GM19455 (cell line): ENCODE results near the gene HILPDA.
A peak's percentile ranks its signal among the peaks of the same experiment; 100 is the strongest.
"Not testable (repeated sequence)": the region's sequence is repeated elsewhere in the genome, so short reads cannot be mapped to it uniquely, and the experiment has no call there.

Experiments used
- ATAC-seq: cut with Tn5 transposase; IDR thresholded peaks from one replicate; pipeline ENCODE4 v1.9.1; 2021; ENCODE audit not compliant: unreplicated experiment

The HILPDA gene

DNA sequence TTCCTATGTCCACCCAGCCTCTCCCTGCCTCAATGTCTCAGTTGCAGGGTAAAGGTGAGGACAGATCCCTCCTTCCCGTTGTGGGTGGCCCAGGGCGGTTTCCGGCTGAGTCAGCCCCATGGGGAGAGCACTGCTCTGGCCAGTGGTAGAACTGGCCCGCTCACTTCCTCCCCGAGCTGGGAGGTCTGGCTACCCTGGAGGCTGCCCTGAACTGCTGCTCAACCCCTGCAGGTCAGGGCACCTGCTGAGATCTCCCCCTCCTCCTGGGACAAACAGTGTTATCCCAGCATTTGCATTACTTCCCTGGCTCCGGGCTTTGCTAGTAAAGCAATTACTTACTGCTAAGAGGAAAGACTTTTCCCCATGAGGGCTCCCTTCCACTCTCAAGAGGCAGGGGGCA lies 24.5 kb upstream of the HILPDA start:
- ATAC-seq: no peak

DNA sequence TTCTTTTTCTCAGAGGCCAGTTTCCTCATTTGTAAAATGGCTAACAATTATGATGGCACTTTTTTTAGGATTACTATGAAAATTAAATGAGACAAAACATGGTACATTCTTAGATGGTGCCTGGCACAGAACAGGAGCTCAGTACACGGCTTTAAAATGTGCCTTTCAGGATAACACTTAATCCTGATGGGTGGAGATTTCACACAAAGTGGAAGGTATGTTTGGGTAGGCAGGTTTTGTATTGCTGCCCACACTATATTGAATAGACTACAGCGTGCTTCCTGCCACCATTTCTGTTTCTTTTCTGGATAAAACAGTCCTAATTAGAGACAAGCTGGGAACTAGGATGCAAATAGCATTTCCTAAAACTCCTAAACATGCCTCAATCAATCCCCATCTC lies 23.9 kb upstream of the HILPDA start:
- no peak for ATAC-seq

DNA sequence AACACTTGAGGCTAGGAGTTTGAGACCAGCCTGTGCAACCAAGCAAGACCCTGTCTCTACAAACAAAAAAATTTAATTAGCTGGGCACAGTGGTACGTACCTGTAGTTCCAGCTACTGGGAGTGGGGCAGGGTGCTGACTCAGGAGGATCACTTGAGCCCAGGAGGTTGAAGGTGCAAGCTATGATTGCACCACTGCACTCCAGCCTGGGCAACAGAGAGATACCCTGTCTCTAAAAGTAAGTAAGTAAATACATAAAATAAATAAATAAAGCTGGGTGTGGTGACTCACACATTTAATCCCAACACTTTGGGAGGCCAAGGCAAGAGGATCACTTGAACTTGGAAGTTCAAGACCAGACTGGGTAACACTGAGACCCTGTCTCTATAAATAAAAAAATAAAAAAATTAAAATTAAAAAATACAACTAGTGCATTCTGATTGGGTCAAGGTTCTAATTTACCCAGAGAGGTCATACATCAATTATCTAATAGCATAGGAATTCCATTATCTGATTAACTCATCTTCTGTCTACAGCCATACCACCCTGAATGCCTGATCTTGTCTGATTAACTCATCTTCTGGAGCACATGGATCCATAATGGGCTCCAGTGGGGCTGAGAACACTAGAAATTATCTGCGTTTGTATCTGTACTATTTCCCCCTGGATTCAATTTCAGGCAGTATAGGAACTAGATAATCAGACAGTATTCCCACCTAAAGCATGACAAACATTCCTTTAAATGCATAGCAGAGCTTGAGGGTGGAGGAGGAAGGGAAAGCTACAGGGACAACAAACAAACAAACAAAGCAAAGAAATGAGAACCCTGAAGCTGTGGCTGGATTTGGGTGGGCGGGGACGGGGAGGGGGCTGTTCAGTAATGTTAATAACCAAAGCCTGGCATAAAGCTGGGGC lies 21.0 kb upstream of the HILPDA start:
- no peak for ATAC-seq

DNA sequence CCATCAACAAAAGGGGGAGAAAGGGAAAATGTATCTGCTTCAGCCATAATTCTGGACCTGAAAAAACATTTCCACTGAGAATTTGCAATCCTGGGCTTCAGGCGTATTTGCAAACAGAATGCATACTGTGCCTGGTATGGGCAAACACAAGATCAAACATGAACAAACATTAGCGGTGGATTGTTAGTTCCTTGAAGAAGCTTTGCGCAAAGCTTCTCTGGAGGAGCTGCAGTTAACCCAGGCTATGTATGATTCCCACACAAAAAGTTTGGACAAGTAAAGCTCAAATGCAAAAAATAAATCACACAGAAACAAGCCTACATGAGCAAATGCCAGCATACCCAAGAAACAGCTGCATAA lies 20.4 kb upstream of the HILPDA start:
- no peak for ATAC-seq

DNA sequence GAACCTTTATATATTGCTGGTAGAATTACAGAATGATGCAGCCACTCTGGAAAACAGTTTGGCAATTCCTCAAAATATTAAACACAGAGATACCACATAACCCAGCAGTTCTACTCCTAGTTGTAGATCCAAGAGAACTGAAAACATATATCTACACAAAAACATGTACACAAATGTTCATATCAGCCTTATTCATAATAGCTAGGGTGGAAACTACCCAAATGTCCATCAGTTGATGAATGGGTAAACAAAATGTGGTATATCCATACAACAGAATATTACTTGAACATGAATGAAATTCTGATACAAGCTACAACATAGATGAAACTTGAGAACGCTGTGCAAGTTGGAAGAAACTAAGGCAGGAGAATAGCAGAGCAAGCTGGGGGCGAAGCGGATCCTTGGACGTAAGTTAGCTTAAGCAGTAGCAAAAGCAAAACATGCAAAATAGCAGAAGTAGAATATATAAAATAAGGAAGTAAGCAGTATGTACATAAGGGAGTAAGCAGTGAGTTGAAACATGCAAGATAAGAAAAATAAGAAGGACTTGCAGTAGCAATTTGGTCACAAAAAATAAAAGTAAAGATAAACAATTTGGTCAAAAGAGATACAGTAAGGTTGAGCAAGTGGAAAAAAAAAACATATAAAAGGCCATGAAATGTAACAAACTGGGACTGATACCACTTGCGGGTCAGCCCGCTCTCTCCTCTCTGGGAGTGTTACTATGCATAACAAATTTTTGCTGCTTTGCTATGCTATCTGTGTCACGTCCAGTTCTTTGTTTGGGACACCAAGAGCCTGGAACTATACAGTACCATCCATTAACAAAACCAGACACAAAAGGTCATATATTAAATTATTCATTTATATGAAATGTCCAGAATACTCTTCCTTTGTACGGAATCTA lies 18.0 kb upstream of the HILPDA start:
- peak; percentile 63 for ATAC-seq

DNA sequence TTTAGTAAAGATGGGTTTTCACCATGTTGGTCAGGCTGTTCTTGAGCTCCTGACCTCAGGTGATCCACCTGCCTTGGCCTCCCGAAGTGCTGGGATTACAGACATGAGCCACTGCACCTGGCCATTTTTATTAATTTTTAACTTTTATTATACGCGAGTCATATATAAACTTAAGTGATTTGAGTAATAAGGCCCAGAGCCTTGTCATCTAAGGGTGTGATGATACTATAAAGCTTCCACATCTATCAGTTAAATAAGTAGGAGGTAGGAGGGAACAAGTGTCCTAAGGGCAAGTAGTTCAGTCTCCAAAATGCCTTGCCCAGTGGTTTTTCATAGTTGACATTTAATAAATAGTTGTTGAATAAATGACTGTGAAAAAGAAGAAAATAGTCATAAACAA lies 13.3 kb upstream of the HILPDA start:
- ATAC-seq: no peak

DNA sequence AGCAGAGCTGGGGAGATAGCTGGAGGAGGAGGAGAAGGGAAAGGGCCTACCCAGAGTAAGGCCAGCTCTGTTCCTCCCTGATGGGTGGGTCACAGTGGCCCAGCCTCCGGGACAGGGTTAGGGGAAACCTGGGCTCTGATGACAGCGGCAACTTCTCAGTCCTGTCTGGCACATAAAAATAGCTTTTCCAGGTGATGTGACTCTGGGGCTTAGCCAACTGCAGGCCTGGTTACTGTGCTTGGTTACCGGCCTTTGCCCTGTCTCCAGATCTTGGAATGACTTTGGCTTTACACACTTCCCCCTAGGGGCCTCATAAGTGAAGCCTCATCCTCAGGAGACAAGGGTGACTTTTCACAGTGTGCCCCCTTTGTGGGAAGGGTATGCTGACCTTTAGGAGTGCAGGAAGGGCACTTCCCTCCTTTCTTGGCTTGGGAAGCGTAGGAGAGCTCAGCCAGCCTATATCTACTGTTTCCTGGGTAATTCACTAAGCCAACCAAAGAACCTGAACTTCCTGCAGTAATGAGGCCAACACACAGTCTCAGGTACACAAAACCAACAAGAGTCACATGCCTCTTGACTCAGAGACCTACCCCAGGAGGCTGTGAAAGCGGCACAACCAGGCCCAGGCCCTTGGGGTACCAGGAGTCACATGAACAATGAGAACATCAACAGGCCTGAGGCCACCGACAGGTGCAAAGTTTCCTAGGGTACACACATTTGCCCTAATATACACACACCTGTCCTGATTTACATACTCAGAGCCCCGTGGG lies 11.7 kb upstream of the HILPDA start:
- ATAC-seq: no peak

DNA sequence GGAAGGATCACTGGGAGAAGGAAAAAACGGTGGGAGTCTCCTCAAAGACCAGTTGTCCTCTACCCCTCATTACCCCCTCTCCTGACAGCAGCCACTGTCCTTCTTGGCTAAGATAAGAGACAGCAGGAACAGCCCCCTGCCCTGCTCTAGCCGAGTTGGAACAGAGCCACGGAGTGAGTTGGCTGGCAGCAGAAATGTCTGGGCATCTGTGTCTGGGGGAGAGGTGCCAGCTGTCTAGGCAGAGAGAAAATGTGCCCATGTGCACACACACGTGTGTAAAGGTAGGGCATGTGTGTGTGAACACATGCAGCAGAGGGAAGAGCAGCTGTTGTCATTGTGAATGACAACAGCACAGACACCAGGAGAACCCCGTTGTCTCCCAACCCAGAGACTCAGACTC lies 9.4 kb upstream of the HILPDA start:
- ATAC-seq: no peak

DNA sequence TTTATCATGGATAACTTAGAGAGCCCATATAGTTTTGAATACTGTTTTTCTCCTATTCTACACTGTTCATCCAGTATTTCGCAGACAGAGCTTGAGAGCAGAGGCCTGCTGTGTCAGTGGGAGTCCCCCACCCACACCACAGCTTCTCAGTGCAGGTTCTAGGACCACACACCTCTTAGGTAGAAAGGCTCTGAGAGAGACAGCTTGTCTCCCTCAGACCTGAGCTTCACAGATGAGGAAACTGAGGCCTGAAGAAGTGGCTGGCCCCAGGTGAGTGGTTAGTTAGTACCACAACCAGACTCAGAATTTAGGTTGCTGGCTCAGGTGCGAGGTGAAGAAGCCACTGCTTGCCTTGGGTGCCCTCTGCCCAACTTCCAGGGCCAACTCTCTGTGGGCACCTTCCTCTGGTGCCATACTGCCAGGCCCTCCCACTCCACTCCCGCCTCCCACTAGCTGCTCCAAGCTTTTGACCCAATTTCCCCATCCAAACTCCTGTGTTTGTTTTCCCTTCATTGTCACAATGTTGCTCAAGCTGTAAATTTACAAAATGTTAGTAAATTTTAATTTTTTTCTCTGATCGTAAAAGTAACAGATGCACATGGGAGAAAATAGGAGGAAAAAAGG lies 7.6 kb upstream of the HILPDA start:
- ATAC-seq: no peak

DNA sequence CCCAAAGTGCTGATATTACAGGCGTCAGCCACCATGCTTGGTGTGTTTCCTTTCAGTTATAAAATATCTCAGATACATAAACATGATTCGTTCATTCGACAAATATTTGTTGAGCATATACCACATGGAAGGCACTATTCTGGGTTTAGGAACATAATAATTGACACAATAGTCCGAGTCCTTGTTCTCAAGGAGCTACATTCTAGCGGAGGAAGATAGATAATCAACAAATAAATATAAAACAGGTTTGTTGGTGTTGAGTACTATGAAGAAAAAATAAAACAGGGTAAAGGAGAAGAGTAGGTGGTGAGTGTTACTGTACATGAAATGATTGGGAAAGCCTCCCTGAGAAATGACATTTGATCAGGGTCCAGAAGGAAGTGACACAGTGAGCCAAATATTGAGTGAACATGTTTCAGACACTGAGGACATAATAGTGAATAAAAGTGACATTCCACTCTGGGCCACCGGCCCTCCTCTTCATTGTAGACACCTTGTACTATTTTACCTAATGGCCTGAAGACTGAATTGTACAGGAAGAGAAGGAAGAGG lies 6.9 kb upstream of the HILPDA start:
- ATAC-seq: no peak

DNA sequence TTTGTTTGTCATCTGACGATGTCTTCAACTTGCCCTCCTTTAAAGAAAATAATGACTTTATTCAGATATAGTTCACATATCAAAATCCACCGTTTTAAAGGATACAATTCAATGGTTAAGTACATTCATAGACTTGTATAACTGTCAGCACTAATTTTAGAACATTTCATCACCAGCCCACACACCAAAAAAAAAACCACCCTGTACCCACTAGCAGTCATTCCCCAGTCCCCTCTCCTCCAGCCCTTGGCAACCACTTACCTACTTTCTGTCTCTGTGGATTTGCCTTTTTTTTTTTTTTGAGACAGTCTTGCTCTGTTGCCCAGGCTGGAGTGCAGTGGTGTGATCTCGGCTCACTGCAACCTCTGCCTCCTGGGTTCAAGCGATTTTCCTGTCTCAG lies 5.3 kb upstream of the HILPDA start:
- no peak for ATAC-seq

DNA sequence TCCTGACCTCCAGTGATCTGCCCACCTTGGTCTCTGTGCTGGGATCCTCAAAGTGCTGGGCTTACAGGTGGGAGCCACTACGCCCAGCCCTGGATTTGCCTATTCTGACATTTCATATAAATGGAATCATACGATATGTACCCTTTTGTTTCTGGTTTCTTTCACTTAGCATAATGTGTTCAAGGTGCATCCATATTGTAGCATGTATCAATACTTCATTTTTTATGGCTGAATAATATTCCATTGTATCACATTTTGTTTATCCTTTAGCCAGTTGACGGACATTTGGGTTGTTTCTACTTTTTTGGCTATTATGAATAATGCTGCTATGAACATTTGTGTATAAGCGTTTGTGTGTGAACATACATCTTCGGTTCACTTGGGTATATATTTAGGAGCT lies 4.8 kb upstream of the HILPDA start:
- no peak for ATAC-seq

DNA sequence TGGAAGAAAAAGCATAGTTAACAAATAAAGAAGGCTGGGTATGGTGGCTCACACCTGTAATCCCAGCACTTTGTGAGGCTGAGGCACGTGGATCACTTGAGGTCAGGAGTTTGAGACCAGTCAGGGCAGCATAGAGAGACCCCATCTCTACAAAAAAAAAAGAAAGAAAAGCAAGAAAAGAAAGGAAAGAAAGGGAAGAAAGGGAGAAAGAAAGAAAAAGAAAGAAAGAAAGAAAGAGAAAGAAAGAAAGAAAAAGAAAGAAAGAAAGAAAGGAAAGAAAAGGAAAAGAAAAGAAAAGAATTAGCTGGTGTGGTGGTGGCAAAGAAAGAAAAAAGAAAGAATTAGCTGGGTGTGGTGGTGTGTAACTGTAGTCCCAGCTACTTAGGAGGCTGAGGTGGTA lies 3.1 kb upstream of the HILPDA start:
- no peak for ATAC-seq

DNA sequence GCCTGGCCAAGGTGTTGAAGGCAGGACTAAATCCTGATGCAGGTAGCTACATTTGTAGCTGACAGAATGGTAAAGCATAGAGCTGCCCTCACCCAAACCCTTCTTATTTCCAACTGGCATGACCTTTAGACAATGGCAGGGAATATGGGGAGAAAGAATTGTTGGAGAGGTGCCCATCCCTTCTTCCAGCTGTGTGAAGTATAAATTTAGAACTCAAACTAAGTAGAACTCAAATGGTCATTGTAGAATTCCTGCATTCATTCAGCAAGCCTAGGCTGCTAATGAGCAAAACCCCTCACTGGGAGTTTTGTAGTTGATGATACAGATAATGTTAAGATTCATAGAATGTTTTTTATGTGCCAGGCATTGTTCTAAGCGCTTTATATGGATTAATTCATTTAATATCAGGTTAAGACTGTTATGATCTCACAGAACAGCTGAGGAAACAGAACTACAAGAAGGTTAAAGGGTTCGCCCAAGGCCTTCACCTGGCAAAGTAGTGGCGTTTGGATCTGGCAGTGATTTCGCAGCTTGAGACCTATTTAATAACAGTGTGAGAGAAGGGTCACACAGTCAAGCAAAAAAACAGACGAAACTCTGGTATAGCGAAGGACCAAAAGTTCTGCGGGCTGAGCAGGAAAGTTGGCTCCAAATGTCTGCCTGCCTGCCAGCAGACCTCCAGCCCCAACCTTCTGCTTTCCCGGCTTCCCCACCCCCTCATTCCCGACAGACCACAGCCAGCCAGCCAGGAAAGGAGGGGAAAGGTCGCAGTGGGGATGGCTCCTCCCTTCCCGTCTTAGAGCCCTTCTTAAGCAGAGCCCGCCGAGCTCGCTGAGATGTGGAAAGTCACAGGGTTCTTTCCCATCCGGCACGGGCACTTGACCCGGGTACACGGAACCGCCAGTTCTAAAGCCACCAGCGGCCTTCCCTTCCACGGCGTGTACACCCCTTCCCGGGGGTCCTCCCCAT lies 1.6 kb upstream of the HILPDA start:
- ATAC-seq: no peak

DNA sequence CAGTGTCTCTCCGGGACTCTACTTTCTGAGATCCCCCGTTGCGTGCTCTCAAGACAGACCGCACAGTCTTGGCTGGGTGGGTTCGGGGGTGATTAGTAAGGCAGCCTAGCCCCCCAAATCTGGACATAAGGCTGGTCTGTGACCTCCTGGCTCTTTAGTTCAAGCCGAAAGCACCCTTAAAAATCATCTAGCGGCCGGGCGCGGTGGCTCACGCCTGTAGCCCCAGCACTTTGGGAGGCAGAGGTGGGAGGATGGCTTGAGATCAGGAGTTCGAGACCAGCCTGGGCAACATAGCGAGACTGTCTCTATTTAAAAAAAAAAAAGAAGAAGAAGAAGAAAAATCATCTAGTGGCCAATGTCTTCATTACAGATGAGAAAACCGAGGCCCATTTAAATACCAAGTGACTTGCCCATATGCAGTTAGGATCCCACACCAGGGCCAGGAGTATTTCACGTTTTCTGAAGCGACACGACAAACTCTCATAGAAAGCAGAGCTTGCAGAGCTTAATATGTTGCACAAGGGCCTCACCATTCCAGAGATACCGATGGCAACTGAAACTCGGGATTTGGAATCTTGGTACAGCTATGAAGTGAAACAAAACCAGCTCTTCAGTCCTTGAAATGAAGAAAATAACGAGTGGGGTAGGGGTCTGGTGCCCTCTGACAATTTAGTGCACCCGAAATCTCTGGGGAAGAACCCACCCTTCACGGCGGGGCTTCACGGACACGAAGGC lies 703 bp upstream of the HILPDA start:
- ATAC-seq: no peak

DNA sequence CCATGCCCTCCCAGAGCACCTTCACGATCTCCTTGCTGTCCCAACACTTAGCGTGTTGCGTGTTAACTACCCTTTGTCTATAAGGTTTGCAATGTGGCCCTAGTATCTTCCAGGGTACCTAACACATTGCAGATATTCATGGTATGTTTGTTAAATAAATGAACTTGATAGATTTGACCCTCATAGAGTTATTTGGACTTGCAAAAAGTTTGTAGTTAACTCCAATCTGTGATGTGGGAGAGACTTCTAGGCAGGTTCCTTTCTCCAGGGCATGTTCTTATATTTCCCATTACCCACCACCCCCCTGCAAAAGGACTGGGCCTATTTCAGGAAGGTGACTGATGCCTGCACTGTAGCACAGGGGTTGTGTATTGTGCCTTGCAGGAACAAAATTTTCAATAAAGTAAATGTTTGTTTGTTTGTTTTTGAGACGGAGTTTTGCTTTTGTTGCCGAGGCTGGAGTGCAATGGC lies 612 bp downstream of the HILPDA start:
- ATAC-seq: peak; percentile 26

DNA sequence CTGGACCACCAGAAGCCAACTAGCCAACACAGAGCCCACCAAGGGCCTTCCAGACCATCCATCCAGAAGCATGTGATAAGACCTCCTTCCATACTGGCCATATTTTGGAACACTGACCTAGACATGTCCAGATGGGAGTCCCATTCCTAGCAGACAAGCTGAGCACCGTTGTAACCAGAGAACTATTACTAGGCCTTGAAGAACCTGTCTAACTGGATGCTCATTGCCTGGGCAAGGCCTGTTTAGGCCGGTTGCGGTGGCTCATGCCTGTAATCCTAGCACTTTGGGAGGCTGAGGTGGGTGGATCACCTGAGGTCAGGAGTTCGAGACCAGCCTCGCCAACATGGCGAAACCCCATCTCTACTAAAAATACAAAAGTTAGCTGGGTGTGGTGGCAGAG lies 1.7 kb downstream of the HILPDA start:
- not testable (repeated sequence) for ATAC-seq

DNA sequence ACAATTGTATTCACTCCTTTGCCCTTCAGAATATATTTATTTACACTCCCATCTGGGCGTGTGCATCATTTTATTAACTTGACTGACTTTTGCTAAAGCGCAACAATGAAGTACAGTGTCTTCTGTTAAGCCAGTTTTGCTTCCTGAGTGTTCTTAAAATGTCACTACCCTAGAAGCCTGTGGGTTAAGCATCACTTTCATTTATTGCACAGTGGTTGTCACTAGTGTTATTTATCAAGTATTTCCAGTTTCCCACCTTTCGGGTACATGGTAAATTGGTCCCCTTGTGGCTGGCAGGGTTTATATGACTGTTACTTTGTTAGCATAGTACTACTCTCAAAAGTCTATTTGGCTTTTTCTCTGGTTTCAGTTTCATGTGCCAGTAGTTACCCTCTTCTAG lies 3.3 kb downstream of the HILPDA start:
- peak; percentile 13 for ATAC-seq
